Esophagus mucosa (tissue), 1 donor: ENCODE measurements around the gene PCBP2. TPM values are rescaled to one million over a fixed set of nuclear protein-coding genes. Genes with fewer than 3 reads are reported as not detected.
A peak's percentile ranks its signal among the peaks of the same experiment; 100 is the strongest.

Source experiments
- ATAC-seq: fragments of 200-7000 bp; cut with Tn5 transposase; one replicate; pipeline ENCODE4 v1.9.1; 2020
- total RNA-seq: library from RNA; stranded (reverse); gene quantifications from one replicate; pipeline ENCODE4 v1.2.4, GENCODE V29; 2023
- donor health status: DM: yes; HTN: yes; CAD: no.

PCBP2 gene
- total RNA-seq, 1 donor from 2014 or later, result 493 TPM

- no peak for ATAC-seq
Measured at GRCh38 chr12:53495903-53496751, 44.2 kb downstream of the PCBP2 start.

DNA sequence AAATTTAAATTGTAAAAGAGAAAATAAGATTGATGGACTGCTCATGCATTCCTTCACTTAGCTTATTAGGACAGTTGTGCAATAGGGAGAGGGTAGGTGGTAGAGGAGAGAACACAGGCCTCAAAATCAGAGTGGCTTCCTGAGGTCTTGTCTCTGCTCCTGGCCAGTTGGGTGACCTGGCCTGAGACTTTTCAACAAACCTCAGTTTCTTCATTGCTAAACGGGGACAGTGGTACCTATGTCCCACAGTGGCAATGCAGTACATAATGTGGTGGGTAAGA, 44.8 kb downstream of the PCBP2 start:
- ATAC-seq, result no peak

DNA sequence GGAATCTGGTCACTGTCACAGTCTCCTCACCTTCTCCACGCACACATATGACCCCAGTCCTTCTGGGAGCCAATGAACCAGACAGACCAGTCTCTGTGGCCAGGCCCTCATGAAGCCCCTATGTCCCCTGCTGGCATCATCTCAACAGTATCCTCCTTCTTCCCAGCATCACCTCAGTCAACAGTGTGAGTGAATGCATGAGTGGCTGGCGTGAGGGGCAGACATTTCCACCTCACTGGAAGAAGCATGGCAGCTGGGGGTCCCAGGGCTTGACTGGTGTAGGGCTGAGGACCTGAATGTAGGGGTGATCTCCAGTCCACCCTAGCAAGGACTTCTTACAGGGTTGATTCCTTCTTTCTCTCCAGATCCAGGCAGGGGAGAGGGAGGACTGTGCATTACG, 45.6 kb downstream of the PCBP2 start:
- ATAC-seq, result no peak

DNA sequence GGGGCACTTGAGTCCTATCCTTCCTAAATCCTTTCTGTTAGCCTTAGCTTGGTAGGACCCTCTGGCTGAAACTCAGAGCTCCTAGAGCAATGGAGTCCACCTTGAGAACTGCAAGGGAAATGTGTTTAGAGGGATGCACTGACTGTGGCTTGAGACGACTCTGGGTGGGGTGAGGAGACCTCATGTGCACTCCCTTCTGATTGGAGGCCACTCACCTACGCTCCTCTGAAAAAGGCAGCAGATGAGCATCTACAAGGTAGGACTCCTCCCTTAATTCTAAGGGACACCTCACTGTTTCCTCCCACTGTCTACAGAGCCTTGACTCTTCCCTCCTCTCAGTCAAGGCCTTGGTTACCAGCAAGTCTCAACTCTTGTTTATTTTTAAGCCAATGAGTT, 46.3 kb downstream of the PCBP2 start:
- no peak for ATAC-seq

- no peak for ATAC-seq
Measured at GRCh38 chr12:53499266-53500141, 47.6 kb downstream of the PCBP2 start, which contains the start of gene MAP3K12. Gene MAP3K12 (minus strand): TSS chr12:53499458. CDS start chr12:53487391, 12,067 bp downstream.

DNA sequence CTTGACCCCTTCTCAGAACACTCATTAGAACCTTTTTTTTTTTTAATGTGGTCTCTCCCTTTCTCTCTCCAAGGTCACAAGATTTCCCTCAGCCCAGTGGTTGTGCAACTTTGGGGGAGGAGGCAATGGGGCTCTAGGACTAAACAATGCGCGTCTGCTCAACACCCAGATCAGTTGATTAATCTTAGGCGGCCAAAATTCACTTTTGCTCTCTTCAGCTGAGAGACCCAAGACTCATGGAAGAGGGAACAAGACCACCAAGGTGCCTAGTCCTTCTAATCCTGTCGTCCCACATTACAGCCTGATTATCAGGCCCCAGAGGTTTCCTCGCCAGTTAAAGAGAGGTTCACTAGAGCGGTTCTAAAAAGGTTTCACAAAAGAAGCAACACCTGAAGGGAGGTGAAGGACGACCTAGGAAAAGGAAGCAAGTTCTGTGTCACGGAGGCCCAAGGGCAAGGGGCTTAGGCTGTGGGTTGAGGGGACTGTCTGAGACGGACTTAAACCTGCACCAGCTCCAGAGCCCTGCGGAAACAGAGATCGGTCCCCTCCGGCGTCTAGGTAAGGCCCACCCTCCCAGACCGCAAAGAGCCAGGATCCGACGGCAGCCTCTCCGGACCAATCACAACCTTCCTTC, 48.4 kb downstream of the PCBP2 start:
- no peak for ATAC-seq

GRCh38 chr12:53500776-53501614, 49.1 kb downstream of the PCBP2 start, which contains the start of gene TARBP2:
Gene TARBP2 (plus strand): TSS chr12:53501283. CDS start chr12:53501409, 126 bp downstream.
- ATAC-seq, result peak; percentile 88

GRCh38 chr12:53501615-53502181, 49.8 kb downstream of the PCBP2 start:
- ATAC-seq, result no peak

DNA sequence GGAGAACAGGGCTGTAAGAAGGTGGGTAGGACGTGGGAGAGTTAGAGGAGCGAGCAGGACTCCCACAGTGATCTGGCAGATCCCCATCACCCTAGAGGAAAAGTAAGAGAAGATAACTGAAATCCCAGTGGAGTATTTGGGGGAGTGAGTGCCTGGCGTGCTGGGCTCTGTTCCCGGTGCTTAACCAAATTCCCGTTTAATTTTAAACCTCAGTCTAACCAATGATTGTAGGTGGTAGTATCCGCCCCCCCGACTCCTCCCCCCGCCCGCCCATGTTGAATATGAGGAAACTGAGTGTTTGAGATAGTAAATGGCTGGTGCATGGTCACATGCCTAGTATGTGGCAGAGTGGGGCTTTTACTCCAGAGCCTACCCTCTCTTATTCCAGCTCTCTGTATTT, 50.4 kb downstream of the PCBP2 start:
- ATAC-seq, result no peak

- ATAC-seq, result no peak
Measured at GRCh38 chr12:53502983-53503728, 51.3 kb downstream of the PCBP2 start.

DNA sequence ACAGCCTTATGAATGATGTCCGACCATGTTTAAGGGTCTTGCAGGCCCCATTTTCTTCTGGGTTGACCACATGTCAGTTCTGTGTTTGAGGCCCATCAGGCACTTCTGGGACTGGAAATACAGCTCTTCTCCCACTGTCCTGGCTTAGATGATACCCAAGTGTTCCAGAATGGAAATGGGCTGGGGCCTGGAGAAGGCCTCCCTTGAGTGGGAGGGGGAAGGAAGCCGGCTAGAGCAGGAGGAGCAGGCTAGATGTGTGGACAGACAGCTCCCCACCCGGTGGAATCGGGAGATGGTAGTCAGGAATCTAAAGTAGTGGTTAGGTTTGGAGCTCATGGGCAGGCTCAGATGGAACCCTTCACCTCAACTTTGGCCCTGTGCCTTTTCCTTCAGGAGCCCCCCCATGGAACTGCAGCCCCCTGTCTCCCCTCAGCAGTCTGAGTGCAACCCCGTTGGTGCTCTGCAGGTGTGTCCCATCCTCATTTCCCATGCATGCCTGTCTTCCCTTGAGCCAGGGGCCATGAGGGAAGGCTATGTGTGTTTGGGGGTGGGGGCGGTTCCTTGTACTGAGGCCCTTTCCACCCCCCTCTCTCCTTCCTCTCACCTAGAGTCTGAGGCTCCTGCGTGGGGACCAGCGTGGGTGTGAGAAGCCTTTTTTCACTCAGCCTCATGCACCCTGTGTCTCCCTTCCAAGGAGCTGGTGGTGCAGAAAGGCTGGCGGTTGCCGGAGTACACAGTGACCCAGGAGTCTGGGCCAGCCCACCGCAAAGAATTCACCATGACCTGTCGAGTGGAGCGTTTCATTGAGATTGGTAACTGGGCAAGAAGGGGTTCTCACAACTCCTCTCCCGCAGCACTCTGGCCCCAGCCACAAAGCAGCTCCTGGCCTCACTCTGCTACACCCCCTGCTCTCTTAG, 52.4 kb downstream of the PCBP2 start:
- no peak for ATAC-seq

DNA sequence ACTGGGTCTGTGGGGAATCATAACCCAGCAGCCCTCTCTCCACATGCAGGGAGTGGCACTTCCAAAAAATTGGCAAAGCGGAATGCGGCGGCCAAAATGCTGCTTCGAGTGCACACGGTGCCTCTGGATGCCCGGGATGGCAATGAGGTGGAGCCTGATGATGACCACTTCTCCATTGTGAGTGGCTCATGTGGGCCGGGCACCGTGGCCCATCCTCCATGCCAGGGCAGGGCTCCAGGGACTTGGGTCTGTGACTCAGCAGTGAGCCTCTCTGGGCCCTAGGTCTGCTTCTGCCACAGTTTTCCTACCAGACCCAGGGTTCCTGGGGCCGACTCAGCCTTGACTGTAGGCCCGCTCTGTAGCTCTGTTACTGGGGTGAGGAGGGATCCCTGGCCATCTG, 53.2 kb downstream of the PCBP2 start:
- ATAC-seq, result no peak

- ATAC-seq, result no peak
Measured at GRCh38 chr12:53505555-53506449, 53.9 kb downstream of the PCBP2 start.

DNA sequence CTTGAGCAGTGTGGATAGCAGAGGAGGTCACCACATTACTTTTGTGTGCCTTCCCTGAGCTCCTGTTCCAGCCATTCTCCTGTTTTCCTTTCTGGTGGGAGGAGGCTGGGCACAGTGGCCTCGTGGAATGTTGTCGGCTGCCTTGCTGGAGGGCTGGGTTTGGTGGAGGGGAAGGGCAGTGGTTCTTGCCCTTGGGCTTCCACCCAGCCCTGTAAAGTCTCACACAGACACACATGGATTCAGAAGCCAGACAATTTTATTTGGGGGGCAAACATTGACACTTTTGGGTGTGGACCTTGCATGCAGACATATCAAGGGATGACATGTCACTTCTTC, 54.5 kb downstream of the PCBP2 start:
- ATAC-seq, result no peak

DNA sequence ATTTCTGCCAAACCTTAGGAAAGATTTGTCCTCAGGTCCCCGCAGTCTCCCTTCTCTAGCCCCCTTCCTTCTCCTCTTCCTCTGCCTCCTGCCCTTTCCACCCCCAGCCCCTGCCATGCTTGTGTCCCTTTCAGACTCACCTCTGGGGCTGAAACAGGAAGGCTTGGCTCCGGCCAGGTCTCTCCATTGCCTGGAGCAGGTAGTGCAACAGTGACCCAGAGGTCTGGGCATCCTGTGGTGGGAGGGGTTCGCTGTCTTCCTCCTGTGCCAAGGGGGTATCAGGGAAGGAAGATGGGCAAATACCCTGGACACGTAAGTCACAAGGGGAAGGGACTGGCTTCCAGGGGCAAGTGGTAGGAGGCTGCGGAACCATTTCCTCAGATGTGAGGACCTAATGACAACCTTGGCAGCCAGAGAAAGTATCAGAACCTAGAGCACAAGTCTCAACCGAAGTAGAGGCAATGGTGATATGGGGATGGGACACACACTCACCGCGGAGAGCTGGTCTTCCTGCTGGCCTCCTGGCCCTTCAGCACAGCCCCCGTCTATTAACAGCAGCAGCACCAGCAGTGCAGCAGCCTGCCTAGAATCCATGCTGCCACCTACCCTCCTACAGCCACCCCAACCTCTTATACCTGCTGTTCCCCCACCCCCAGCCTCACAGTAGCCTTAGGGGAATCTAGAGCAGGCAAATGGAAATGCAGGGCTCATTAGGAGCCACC, 55.1 kb downstream of the PCBP2 start, which contains the start of gene NPFF:
Gene NPFF, minus strand, starts transcription at position 604 of the 722 bp plus-strand sequence. Its CDS starts 10 bp downstream, at position 594.
- no peak for ATAC-seq

- ATAC-seq, result no peak
Measured at GRCh38 chr12:53507603-53507885, 55.6 kb downstream of the PCBP2 start.

- peak; percentile 79 for ATAC-seq
Measured at GRCh38 chr12:53508534-53509170, 56.8 kb downstream of the PCBP2 start.
